Measurements from ENCODE around the gene AP1S1.
"Not testable (repeated sequence)": the region's sequence is repeated elsewhere in the genome, so short reads cannot be mapped to it uniquely, and the experiment has no call there.

Gene AP1S1

DNA sequence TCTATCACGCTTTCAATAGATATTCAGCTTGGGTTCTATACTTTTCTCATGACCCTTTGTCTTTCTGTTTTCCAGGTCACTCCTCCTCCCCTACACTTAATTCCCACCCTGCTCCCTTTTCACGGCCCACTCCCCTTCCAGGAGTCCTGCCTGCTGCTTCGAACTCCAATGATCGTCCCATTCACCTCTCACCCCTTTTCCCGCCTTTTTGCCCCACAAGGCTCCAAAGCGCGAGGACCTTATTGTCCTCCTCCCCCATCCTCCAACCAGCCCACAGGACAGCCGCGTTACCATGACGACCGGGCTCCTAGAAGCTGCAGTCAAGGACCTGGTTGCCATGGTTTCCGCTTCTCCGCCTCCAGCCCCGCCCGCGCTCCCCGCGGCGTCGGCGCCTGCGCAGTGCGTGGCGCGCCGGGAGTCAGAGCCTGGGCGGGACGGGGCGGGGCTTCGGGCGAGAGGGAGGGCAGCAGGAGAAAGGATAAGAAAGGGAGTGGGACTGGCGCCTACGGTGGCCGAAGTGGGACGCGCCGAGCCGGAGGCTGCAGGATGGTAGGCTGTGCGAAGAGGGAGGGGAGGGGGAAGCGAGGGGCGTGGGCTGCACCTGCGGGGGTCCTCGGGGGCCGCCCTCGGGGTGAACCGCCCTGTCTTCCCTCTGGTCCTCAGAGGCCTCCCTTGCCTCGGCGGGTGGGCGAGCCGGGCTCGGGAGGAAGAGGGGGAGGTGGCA is at the start of gene AP1S1:
AP1S1 (plus strand) TSS at position 508 of the 724 bp plus-strand sequence; CDS start at position 547, 39 bp downstream.
- peak; percentile 96 for DNase-seq

DNA sequence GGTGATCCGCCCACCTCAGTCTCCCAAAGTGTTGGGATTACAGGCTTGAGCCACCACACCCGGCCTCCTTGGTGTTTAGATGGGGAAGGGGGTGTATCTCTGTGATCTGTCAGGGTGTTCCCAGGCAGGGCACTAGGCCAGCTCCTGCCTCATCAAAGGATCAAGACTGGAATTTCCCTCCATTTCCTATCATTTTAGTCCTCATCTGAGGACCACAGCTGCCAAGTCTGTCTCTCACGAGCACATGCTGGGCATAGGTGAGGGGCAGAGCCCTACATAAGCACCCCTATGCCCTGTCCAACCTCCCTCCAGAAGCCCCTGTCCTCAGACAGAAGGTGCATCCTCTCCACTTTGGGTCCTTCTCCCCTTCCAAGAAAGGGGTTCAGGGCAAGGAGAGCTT is 49.5 kb upstream of the AP1S1 start:
- DNase-seq: no peak

DNA sequence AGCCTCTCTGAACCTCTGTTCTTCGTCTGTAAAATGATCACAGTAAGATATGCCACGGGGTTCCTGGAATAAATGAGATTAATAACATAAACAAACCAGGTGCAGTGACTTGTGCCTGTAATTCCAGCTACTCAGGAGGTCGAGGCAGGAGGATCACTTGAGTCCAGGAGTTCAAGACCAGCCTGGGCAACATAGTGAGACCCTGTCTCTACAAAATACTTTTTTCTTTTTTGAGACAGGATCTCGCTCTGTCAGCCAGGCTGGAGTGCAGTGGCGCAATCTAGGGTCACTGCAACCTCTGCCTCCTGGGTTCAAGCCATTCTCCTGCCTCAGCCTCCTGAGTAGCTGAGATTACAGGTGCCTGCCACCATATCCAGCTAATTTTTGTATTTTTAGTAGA is 49.0 kb upstream of the AP1S1 start:
- not testable (repeated sequence) for DNase-seq

DNA sequence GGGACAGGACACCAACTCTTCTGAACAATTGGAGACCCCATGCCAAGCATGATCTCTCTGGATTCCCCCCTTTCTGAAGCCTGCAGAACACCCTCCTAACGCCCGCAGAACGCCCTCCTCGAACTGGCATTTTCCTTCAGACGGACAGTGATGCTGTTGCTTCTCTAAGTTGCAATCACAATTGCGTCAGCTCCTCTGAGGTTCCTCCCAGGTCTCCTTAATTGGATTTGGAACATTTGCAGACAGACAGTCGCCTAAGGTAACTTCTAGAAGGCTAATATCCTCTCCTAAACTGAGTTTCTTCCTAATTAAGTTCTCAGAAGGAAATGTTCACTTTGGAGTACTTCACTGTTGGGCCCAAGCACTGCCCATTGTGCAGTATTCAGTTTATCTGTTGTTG is 47.9 kb upstream of the AP1S1 start:
- DNase-seq: no peak

DNA sequence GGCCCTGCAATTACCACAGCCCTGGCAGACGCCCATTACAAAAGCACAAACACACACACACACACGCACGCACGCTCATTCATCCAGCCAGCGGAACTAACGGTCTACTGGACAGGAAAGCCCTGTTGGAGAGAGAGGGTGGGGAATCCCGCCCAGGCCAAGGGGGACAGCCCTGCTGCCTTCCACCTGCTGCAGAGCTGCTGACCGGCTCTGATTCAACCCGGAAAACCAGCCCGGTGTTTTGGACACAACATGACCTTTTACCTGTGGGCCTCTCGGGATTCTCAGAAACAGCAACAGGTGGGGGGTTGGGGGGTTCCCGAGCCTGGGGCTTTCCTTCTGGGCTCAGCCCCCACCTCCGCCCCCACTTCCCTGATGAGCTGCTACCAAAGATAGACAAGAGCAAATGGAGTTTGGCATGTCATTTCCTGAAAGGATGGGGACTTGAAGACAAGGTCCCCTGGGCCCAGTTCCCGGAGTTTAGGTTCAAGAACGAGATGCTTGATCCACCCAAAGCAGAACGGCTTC is 45.9 kb upstream of the AP1S1 start:
- no peak for DNase-seq

DNA sequence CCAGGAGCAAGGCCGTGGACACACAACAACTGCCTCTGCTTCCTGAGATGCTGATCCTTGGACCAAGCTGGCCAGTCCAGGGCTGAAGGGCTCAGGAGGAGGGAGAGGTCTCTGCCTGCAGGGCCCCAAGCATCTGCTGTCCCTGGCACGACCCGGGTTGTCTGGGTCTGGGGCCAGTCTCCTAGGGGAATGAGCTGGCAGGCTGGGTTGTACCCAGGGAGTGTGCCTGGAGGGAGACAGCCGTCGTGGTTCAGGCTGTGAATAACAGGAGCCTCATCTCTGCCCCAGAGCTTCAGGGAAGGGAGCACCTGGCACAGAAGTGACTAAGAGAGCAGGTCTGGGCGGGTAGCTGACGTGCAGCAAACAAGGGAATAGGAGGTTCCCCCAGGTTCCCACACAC is 45.3 kb upstream of the AP1S1 start:
- no peak for DNase-seq

DNA sequence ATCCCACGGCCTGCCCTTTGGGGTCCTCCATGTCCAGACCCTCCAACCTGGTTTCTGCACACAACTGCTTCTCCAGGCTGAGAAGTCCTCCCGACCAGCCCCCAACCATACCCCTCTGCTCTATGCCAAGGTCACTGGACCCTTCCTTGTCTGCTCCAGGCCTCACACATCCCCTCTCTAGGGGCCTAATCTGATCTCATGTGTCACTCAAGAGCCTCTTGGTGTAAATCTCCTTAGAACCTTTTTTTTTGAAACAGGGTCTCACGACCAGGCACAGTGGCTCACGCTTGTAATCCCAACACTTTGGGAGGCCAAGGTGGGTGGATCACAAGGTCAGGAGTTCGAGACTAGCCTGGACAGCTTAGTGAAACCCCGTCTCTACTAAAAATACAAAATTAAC is 44.9 kb upstream of the AP1S1 start:
- no peak for DNase-seq

DNA sequence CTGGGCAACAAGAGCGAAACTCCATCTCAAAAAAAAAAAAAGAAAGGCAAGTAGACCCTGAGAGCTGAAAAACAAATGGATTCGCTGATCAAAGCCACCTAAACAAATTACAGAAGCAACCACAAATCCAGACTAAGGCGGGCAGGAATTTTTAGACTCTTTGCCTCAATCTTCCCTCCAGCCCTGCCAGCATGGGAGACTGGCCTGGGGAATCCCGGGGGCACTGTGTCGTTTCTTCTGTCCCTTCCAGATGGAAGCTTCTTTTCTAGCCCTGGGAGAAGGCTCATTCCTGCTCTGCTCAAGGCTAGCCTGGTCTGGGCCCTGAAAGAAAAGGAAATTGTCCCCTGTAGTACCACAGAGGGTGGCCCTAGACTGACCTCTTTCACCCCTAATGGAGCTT is 43.0 kb upstream of the AP1S1 start:
- DNase-seq: no peak

DNA sequence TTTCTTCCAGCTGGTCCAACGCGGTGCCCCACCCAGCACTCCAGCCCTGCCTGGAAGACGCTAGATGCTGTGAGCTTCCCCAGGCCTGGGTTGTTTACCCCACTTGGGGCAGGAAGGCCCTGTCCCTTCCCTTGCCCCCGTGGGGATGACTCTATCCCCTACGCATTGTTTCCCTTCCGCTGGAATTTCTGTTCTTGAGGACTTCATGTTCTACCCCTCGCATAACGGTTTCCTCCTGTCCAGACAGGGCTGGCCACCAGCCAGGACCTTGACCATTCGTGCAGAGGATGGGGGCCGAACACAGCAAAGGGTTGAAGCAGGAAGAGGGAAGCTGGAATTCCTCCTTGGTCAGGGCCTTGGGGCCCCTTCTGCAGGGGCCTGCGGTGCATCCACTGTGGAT is 42.0 kb upstream of the AP1S1 start:
- no peak for DNase-seq

DNA sequence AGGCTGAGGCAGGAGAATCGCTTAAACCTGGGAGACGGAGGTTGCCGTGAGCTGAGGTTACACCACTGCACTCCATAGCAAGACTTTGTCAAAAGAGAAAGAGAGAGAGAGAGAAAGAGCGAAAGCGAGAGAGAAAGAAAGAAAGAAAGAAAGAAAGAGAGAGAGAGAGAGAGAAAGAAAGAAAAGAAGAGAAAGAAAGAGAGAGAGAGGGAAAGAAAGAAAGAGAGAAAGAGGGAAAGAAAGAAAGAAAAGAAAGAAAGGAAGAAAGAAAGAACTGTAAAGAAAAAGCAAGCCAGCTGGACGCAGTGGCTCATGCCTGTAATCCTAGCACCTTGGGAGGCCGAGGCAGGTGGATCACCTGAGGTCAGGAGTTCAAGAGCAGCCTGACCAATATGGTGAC is 41.1 kb upstream of the AP1S1 start:
- DNase-seq: not testable (repeated sequence)

DNA sequence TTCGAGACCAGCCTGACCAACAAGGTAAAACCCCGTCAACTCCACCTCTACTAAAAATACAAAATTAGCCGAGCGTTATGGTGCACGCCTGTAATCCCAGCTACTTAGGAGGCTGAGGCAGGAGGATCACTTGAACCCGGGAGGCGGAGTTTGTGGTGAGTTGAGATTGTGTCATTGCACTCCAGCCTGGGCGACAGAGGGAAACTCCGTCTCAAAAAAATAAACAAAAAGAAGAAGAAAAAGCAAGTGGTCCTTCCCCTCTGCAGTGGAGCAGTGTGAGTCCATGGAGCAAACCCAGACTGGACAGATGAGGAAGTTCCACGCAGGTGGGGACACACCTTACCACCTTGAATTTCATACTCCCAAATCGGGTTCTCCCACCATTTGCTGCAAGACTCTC is 40.4 kb upstream of the AP1S1 start:
- no peak for DNase-seq

DNA sequence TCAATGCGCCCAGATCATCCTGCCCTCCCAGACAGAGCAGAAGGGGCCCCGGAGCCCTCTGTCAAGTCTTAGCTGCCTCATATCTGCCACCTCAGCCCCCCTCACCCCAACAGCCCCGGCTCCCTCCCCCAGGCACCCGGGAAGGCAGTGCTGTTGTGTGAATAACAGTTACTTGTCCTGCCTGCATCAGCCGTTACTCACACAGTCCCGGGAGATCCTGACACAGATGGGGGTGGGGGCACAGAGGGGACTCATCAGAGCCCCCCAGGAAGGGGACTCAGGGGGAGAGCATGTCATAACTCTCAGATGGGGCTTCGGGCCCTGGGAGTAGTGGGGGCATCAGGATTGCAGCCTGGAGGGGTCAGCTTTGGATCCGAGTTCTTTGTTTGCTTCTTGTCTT is 39.8 kb upstream of the AP1S1 start:
- no peak for DNase-seq

DNA sequence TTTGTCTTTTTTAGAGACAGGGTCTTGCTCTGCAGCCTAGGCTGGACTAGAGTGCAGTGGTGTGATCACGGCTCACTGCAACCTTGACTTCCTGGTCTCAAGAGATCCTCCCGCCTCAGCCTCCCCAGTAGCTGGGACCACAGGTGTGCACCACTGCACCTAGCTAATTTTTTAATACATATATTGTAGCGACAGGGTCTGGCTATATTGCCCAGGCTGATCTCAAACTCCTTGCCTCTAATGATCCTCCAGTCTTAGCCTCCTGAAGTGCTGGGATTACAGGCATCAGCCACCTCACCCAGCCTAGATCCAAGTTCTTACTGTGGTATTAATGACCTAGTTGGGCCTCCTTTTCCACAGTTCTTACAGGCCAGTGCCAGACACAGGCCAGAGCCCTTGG is 39.1 kb upstream of the AP1S1 start:
- no peak for DNase-seq

DNA sequence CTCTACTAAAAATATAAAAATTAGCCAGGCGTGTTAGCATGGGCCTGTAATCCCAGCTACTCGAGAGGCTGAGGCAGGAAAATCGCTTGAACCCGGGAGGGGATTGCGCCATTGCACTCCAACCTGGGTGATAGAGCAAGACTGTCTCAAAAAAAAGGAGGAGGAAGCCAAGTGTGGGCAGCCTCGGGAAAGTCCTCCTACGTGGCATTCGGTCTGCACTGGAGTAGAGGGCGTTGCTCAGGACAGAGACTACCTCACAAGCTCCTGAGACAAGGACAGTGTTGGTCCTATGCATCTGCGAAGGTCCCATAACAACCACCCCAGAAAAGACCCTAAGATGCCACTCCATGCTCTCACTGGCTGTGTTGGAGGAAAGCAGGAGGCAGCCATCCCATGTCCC is 37.4 kb upstream of the AP1S1 start:
- no peak for DNase-seq

DNA sequence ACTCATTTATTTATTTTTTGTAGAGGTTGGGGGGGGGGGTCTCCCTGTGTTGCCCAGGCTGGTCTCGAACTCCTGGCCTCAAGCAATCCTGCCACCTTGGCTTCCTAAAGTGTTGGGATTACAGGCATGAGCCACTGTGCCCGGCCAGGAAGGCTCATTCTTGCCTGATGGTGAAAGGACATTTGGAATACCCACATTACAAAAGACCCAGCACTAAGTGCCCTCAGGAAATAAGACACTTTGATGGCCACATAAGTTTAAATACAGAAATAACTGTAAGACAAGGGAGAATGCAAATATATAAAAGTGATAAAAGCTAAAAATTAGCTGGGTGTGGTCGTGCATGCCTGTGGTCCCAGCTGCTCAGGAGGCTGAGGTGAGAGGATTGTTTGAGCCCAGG is 35.4 kb upstream of the AP1S1 start:
- DNase-seq: no peak

DNA sequence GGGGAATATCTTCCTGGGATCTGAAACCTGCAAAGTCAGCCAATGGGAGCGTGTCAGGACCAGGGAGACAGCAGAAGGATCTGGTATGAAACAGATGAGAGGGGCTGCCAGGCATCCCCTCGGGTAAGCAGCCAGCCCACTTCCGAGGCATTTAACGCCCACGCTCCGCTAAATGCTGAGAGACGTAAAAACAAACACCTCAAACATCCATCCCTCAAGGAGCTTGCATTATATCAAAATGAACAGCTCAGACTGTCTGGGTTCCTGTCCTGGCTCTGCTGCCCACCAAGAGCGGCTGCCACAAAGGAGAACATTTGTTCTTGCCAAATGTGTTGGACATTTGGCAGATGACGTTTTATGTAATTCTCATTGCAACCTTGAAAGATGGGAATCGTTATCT is 34.4 kb upstream of the AP1S1 start:
- DNase-seq: no peak

DNA sequence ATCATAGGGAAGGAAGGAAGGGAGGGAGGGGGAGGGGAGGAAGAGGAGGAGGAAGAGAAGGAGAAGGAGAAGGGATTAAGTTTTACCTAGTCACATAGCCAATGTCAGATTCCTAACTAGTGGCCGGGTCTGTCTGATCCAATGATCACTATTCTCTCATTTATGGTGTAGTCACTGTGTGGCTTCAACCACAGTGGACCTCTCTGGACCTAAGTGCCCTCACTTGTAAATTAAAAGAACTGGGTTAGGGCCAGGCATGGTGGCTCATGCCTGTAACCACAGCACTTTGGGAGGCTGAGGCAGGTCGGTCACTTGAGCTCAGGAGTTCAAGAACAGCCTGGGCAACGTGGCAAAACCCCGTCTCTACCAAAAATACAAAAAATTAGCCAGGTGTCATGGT is 34.0 kb upstream of the AP1S1 start:
- no peak for DNase-seq

DNA sequence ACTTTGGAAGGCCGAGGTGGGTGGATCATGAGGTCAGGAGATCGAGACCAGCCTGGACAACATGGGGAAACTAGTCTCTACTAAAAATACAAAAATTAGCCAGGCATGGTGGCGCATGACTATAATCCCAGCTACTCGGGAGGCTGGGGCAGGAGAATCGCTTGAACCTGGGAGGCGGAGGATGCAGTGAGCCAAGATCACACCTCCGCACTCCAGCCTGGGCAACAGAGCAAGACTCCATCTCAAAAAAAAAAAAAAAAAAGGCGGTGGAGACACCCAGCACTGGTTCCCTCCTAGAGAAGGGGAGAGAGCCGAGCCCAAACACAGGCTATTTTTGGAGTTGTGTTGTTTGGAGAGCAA is 32.7 kb upstream of the AP1S1 start:
- DNase-seq: not testable (repeated sequence)

DNA sequence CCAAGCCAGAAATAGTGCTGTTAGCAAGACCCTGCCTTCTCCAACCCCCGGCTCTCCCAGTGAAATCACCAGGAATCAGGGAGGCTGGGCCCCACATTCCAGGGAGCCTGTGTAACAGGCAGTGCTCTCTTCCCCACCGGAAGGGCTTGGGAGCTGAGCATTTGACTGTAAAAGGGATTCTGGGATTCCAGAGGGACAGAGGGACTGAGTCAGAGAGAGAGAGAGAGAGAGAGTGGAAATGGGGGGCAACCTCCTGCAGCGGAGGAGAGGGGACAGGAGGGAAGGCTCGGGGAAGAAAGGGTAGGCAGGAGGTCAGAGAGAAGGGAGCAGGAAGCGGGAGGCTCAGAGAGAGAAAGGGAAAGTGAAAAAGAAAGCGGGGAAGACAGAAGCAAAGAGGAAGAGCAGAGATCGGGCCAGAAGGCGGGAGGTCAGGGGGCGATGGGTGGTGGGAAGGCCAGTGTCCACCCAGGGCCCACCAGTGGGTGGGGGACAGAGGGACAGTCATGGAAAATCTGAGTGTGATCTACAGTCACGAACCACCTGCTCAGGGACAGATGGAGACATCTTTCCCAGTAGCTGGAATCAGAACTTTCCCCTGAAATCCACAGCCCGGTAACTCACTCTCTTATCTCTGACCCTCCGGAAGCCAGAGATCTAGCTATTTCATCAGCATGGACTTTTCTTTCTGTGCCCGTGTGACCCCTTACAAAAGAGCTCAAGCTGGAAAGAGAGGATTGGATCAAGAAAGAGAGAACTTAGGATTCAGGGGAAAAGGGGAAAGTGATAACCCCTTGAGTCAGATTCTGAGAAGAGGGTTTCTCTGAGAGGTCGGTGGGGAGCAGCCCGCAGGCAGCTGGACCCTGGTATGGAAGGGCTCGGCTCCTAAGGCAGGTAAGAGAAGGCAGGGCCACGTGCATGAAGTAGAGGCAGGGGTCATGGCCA is 32.0 kb upstream of the AP1S1 start:
- no peak for DNase-seq

DNA sequence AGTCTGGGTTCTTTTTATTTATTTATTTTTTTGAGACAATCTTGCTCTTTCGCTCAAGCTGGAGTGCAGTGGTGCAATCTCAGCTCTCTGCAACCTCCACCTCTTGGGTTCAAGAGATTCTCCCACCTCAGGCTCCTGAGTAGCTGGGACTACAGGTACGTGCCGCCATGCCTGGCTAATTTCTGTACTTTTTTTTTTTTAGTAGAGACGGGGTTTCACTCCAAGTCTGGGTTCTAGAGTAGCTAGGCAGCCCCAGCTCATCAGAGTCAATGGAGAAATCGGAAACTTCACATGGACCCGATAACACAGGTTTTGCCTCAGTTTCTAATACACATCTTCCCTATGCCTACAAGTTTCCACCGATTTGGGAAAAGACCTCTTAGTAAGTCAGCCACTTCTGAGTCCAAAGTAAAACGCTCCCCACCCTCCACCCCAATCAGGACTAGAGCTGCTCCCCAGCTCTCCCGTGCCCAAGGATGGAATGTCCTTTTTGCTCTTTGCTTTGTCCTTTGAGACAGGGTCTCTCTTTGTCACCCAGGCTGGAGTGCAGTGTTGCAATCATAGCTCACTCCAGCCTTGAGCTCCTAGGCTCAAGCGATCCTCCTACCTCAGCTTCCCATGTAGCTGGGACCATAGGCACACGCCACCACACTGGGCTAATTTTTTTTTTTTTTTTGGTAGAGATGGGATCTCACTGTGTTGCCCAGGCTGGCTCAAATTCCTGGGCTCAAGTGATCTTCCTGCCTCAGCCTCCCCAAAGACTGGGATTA is 31.2 kb upstream of the AP1S1 start:
- DNase-seq: no peak

DNA sequence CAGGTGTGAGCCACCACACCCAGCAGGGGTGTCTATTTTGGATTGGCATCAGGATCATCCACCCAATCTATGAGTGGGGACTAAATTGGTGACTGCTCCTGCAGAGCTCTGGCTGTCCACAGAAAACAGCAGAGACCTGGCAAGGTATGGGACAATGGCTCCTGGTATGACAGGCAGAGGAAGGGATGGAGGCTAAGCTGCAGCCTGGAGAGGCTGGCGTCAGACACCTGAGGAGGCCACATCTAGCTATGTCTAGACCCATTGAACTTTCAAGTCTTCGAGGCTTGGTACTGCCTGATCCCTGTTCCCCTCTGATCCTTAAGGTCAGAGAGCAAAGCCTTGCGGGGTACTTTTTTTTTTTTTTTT is 30.6 kb upstream of the AP1S1 start:
- DNase-seq: no peak

DNA sequence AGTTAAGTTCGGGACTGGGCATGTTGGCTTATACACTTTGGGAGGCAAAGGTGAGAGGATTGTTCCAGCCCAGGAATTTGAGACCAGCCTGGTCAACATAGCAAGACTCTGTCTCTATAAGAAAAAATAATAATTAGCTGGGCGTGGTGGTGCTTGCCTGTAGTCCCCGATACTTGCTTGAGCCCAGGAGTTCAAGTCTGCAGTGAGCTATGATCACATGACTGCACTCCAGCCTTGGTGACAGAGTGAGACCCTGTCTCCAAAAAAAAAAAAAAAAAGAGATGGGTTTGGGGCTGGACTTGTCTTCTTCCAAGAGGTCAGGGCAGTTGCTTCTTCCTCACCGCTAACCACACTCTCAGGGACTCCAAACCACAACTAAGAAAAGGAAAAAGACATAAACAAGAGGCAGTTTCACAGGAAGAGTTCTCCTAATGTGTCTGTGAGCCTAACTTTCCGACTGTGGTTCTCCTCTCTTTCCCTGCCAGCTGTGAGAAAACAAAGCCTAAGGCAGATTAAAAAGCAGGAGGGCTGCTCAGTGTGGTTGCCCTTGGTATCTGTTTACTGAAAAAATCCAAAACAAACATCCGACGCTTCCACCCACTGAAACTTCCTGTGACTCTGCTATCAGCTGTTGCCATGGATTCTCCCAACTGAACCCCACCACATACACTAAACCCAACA is 29.8 kb upstream of the AP1S1 start:
- no peak for DNase-seq

All from NCI-H1417 treated with DMSO at 0.1 percent for 48 hours (cell line).